ENCODE measurements around the gene SRL. TPM values are rescaled to one million over a fixed set of nuclear protein-coding genes. Genes with fewer than 3 reads are reported as not detected.

The SRL gene
- total and polyA plus RNA-seq, 2 of the 4 experiments (the other 2 are of a cell fraction) = under 0.01 to 0.14 TPM

- H3K36me3 ChIP-seq (ENCODE audit: control insufficient read depth, insufficient read depth, low read length) = no peaks in the 10 kb centered on the region
- no peak overlapping the region for H2BK20ac ChIP-seq (ENCODE audit: low read depth, low read length)
- H4K5ac ChIP-seq (ENCODE audit: low read depth, low read length) = no peak overlapping the region
- no peak overlapping the region for H3K23ac ChIP-seq (ENCODE audit: low read depth, low read length)
- H3K79me1 ChIP-seq (ENCODE audit: low read depth in 1 of 2, low read length in 2 of 2) = no peaks in the 10 kb centered on the region
- no peak overlapping the region for H3K56ac ChIP-seq (ENCODE audit: extremely low read depth, insufficient read depth, low read length)
- no peak overlapping the region for H3K9ac ChIP-seq (ENCODE audit: low read depth, low read length)
- H3K9me3 ChIP-seq (ENCODE audit: control insufficient read depth, insufficient read depth, low read length) = no peaks in the 10 kb centered on the region
- peaks cover 7% of the 10 kb centered on the region for H3K4me1 ChIP-seq (ENCODE audit: control insufficient read depth, insufficient read depth, low read length)
- H2AFZ ChIP-seq (replicated peaks; ENCODE audit: low read length, poor library complexity) = peak overlapping the region; percentile 38
- ATAC-seq (ENCODE audit: low read depth) (no peak), DNase-seq (no peak)
- no peak overlapping the region for H3K18ac ChIP-seq (ENCODE audit: low read depth, low read length)
- H3K4me2 ChIP-seq (ENCODE audit: low read depth, low read length) = no peak overlapping the region
- H3K14ac ChIP-seq (replicated peaks; ENCODE audit: low read depth, low read length) = no peak overlapping the region
- H4K8ac ChIP-seq (ENCODE audit: low read depth in 2 of 2, low read length in 2 of 2) = no peak overlapping the region
- H4K20me1 ChIP-seq (ENCODE audit: insufficient read depth, low read length) = no peaks in the 10 kb centered on the region
- no peak overlapping the region for H2BK5ac ChIP-seq (ENCODE audit: low read depth, low read length, poor library complexity, severe bottlenecking)
- WGBS, 2 experiments (ENCODE audit: extremely low coverage in 2 of 2, insufficient read length in 1 of 2) = 93% methylated on average over 3 of the region's 21 CpGs; no CpG with 5 or more reads in 1 of the 2 experiments
- dilution Hi-C loops (cut with HindIII; ENCODE audit: low sequenced_read_pairs, unreplicated experiment) (no loop called here), intact Hi-C loops (cut with micrococcal nuclease) (no loop called here), in situ Hi-C loops (cut with MboI; ENCODE audit: low sequenced_read_pairs) (loop anchor here (5.0 kb wide), 1 partner anchor 130 kb away; no protein-coding TSS in a partner anchor)
- H3K27ac ChIP-seq (ENCODE audit: insufficient read depth, low read length) = no peak overlapping the region
- H3K4me3 ChIP-seq (ENCODE audit: insufficient read depth, low read depth, low read length) = no peak overlapping the region
- H3K9me1 ChIP-seq (ENCODE audit: insufficient read depth, low read length) = 0 out of 2 replicates have a peak, but pooled peaks cover 4% of the 10 kb centered on the region
- H2BK120ac ChIP-seq (ENCODE audit: low read depth, low read length) = no peak overlapping the region
- ChIA-PET CTCF (interaction anchor here (0.6 to 0.7 kb wide), 2 partner anchors 51 to 1126 kb away, joined by 3 read pairs; no protein-coding TSS in a partner anchor), POLR2A (ENCODE audit: unreplicated experiment) (no interaction called here)
- H2AK9ac ChIP-seq (replicated peaks; ENCODE audit: low read depth, low read length, poor library complexity) = no peak overlapping the region
- no peak overlapping the region for H3K4ac ChIP-seq (ENCODE audit: low read depth, low read length)
- H2AK5ac ChIP-seq (ENCODE audit: low read depth, low read length) = no peak overlapping the region
- H2BK15ac ChIP-seq (ENCODE audit: low read depth, low read length) = no peak overlapping the region
- TF ChIP-seq CHD1 (IDR thresholded peaks at IDR 0.05; ENCODE audit: low read depth, low read length) (no peak), RCOR1 (IDR thresholded peaks at IDR 0.05; ENCODE audit: insufficient replicate concordance, low read length) (no peak), RAD21 (IDR thresholded peaks at IDR 0.05; ENCODE audit: low read length) (no peak), MAFK (IDR thresholded peaks at IDR 0.05; ENCODE audit: low read depth, low read length) (no peak), BHLHE40 (IDR thresholded peaks at IDR 0.05; ENCODE audit: low read depth, low read length) (no peak), SMC3 (IDR thresholded peaks at IDR 0.05; ENCODE audit: low read depth, low read length) (no peak), RFX5 (IDR thresholded peaks at IDR 0.05; ENCODE audit: low read depth, low read length) (no peak), FOS (IDR thresholded peaks at IDR 0.05; ENCODE audit: low read depth, low read length) (no peak), MAZ (IDR thresholded peaks at IDR 0.05; ENCODE audit: borderline replicate concordance, low read depth, low read length) (no peak), NFE2L2 (IDR thresholded peaks at IDR 0.05; ENCODE audit: low read depth, low read length) (no peak), CEBPB (IDR thresholded peaks at IDR 0.05; ENCODE audit: low read depth, low read length) (no peak), POLR2A (IDR thresholded peaks at IDR 0.05; ENCODE audit: low read depth, low read length) (no peak), MXI1 (IDR thresholded peaks at IDR 0.05; ENCODE audit: borderline replicate concordance, low read depth, low read length) (no peak)
- H4K91ac ChIP-seq (ENCODE audit: insufficient read depth, low read depth, low read length) = no peak overlapping the region
- no peaks in the 10 kb centered on the region for H3K27me3 ChIP-seq (ENCODE audit: control insufficient read depth, insufficient read depth, low read length)
- no TSS peak for BruUV-seq (replicated peaks)
Measured at GRCh38 chr16:4202615-4203345, 39.1 kb downstream of the SRL start.
